Raji (cell line): ENCODE results near the gene C19orf81.
A peak's percentile ranks its signal among the peaks of the same experiment; 100 is the strongest.

Experiments used
- POLR2A ChIP-seq: IDR thresholded peaks from 2 replicates; pipeline ENCODE4 v1.6.1; 2011; ENCODE audit warnings: low read depth, low read length, control low read depth; ENCODE audit not compliant: insufficient read depth

The C19orf81 gene

GRCh38 chr19:50652722-50653121 lies 3.5 kb downstream of the C19orf81 start:
- TF ChIP-seq POLR2A, result no peak

DNA sequence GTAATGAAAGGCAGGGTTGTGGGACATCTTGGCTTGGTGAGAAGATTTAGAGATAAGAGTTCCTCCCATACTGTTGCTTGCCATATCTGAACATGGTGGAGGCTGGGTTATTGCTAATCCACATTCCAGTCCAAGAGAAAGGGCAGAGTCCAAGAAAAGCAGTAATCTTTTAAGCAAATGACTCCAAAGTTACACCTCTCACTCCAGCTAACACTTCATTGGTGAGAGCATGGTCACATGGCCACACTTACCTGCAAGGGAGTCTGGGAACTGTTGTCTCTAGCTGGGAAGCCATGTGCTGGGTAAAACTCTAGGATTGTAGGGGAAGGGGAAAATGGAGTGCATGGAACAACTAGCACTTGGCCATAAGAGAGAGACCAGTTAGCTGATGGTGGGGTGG lies 5.6 kb downstream of the C19orf81 start:
- no peak for TF ChIP-seq POLR2A

GRCh38 chr19:50657222-50657669 lies 8.0 kb downstream of the C19orf81 start:
- TF ChIP-seq POLR2A, result no peak

- peak; percentile 65; the same call in 1 of the 2 replicates for TF ChIP-seq POLR2A
Observed at GRCh38 chr19:50657712-50658440, 8.6 kb downstream of the C19orf81 start.

DNA sequence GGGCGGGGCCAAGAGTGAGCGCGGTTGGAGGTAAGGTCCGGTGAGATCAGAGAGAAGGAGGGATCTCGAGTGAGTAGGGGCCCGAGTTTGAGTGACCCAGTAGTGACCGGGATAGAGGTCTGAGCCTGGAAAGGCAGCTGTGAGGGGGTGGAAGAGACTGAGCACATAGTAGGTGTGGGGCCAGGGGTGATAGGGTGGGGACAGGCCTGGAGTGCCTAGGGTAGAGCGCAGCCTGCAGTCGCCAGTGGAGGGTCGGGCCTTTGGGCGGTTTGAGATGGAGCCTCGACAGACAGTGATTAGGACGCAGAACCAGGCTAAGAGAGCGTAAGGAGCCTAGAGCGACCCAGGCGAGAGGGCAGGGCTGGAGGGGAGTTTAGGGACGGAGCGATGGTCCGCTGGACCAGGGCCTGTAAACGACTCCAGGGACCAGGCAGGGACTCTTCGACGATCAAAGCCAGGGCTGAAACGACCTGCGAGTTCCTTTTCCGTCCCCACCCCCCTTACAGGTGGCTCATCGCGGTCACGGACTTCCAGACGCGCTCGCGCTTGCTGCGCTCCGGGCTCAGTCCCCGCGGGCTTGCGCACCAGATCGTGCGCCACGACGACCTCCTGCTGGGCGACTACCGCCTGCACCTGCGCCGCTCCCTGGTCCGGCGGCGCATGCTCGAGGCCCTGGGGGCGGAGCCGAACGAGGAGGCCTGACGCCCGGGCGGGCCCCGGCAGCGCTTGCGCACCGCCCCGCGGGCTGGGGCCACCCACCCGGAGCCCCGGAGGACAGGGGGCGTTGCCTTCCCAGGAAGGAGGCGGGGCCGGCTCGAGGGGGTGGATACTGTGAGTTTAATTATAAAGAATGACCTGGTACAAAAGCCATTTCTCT lies 9.4 kb downstream of the C19orf81 start:
- peak; percentile 48 for TF ChIP-seq POLR2A

GRCh38 chr19:50659318-50660087 lies 10.3 kb downstream of the C19orf81 start:
- TF ChIP-seq POLR2A, result no peak

GRCh38 chr19:50660088-50660366 lies 10.8 kb downstream of the C19orf81 start:
- TF ChIP-seq POLR2A, result no peak

GRCh38 chr19:50661023-50661422 lies 11.8 kb downstream of the C19orf81 start:
- TF ChIP-seq POLR2A, result no peak

GRCh38 chr19:50661766-50662650 lies 12.8 kb downstream of the C19orf81 start:
- TF ChIP-seq POLR2A, result no peak

- TF ChIP-seq POLR2A, result no peak
Observed at GRCh38 chr19:50662651-50663481, 13.6 kb downstream of the C19orf81 start.

DNA sequence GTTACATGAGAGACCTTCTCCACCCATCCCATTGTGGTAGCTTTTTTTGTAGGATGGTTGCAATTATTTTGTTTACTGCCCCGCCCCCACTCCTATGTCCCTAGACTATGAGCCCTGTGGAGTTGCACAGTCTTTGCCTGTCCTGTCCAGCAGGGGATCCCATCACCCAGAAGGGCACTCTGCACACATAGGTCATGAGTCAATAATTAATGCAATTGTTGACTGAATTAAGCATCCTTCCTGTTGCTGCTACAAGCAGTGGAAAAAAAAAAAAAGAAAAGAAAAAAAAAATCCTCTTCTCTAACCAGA lies 14.2 kb downstream of the C19orf81 start:
- no peak for TF ChIP-seq POLR2A

- TF ChIP-seq POLR2A, result no peak
Observed at GRCh38 chr19:50664204-50664603, 15.0 kb downstream of the C19orf81 start.

- no peak for TF ChIP-seq POLR2A
Observed at GRCh38 chr19:50666346-50667176, 17.3 kb downstream of the C19orf81 start.
